Measurements from ENCODE around the gene SNX20. TPM values are rescaled to one million over a fixed set of nuclear protein-coding genes. Genes with fewer than 3 reads are reported as not detected.

Gene SNX20
- total RNA-seq, 4 donors from 2014 or later, result 0.78 to 1.7 (median 1.3) TPM

DNA sequence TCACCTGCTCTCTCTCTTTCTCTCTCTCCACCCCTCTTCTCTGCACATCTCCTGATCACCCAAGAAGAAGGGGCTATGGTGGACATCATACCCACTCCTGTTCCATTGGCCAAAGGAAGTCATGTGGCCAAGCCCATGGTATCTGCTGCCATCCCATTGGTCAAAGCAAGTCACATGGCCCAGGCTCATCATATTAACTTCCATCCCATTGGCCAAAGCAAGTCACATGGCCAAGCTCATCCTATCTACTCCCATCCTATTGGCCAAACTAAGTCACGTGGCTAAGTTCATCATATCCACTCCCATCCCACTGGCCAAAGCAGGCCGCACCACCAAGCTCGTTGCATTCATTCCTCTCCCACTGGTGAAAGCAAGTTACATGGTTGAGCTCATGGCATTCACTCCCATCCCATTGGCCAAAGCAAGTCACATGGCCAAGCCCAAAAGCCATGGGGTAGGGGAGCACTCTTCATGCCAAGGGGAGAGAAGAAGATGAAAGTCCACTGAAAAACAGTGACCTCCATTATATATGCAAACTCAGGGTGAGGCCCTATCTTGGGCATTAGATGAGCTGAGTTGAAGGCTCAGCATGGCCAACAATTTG lies 29.2 kb downstream of the SNX20 start:
- Histone ChIP-seq H3K27ac (no peak overlapping the region), H3K36me3 (no peaks in the 10 kb centered on the region), H3K4me3 (replicated peaks in 1 of 3) (no peak overlapping the region), H3K4me1 (no peaks in the 10 kb centered on the region), H3K9me3 (no peaks in the 10 kb centered on the region), H3K27me3 (no peaks in the 10 kb centered on the region)
- no peak for TF ChIP-seq POLR2A (IDR thresholded peaks at IDR 0.05)
- TF ChIP-seq, protein P1, sequence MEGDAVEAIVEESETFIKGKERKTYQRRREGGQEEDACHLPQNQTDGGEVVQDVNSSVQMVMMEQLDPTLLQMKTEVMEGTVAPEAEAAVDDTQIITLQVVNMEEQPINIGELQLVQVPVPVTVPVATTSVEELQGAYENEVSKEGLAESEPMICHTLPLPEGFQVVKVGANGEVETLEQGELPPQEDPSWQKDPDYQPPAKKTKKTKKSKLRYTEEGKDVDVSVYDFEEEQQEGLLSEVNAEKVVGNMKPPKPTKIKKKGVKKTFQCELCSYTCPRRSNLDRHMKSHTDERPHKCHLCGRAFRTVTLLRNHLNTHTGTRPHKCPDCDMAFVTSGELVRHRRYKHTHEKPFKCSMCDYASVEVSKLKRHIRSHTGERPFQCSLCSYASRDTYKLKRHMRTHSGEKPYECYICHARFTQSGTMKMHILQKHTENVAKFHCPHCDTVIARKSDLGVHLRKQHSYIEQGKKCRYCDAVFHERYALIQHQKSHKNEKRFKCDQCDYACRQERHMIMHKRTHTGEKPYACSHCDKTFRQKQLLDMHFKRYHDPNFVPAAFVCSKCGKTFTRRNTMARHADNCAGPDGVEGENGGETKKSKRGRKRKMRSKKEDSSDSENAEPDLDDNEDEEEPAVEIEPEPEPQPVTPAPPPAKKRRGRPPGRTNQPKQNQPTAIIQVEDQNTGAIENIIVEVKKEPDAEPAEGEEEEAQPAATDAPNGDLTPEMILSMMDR (IDR thresholded peaks at IDR 0.05), result no peak
- intact Hi-C loops (cut with DNase I), result no loop called here
- no peak for DNase-seq
- WGBS, 2 donors, result 97 to 98% methylated on average over 3 of the region's 3 CpGs

DNA sequence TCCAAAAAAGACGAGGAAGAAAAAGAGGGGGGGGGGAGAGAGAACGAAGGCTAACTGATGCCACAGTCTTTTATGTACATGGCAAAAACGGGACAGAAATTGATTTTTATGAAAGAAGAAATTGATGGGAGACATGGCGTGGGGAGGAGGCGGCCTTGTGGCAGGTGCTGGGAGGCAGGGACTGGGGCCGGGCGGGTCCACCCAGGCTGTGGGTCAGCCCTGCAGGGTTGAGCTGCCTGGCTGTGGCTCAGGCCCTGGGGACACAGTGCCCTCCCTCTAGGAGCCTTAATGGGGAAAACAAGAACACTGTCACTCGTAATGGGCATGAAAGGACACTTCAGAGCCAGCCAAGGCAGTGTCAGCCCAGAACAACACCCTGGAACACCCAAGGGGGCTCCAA lies 34.8 kb downstream of the SNX20 start:
- H3K27me3 ChIP-seq, result no peaks in the 10 kb centered on the region
- intact Hi-C loops (cut with DNase I), result no loop called here
- 77 to 79% methylated on average over 8 of the region's 8 CpGs for WGBS, 2 donors

DNA sequence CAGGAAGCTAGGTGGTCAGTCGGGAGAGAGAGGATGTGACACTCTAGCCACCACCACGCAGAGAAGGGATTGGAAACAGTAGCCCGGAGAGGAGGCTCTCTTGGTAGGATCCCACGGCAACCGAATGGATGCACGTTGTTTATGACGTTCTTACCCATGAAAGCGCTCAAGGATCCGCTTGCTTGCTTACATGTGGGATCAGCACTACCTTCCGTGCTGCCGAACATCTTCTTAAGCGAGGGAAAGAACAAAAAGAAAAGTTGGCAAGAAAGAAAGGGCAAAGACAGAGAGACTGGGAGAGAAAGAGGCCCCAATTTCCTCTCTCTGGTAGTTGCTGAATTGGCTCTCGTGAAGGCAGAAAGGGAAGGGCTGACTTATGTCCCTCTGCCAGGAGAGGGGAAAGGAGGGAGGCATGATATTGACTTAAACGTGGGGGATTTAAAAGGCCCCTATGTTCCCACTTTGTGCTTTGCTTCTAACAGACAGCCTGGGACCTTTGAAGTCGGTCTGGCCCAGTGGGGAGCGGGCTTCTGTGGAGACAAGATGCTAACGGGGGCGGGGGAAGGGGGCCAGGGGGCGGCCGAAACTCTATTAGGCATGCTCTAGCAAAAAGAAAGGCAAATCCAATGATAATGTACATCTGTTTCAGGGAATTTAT lies 35.4 kb downstream of the SNX20 start:
- H3K36me3 ChIP-seq, result no peaks in the 10 kb centered on the region
- no peak overlapping the region for H3K4me3 ChIP-seq (replicated peaks in 1 of 3)
- H3K9me3 ChIP-seq, result no peaks in the 10 kb centered on the region
- no peak for DNase-seq
- H3K27me3 ChIP-seq, result no peaks in the 10 kb centered on the region
- H3K27ac ChIP-seq, result no peak overlapping the region
- no peaks in the 10 kb centered on the region for H3K4me1 ChIP-seq
- TF ChIP-seq, protein P1 (IDR thresholded peaks at IDR 0.05), result no peak
- TF ChIP-seq POLR2A (IDR thresholded peaks at IDR 0.05), result no peak
- intact Hi-C loops (cut with DNase I), result no loop called here
- 70 to 72% methylated on average over 20 of the region's 20 CpGs for WGBS, 2 donors

More for the DNA sequence above, 34.8 kb downstream of the SNX20 start:
- no peaks in the 10 kb centered on the region for H3K4me1 ChIP-seq
- no peaks in the 10 kb centered on the region for H3K9me3 ChIP-seq
- H3K36me3 ChIP-seq, result no peaks in the 10 kb centered on the region
- TF ChIP-seq, protein P1 (IDR thresholded peaks at IDR 0.05), result no peak
- no peak for TF ChIP-seq POLR2A (IDR thresholded peaks at IDR 0.05)
- H3K27ac ChIP-seq, result no peak overlapping the region
- H3K4me3 ChIP-seq (replicated peaks in 1 of 3), result no peak overlapping the region
- DNase-seq, result no peak

DNA sequence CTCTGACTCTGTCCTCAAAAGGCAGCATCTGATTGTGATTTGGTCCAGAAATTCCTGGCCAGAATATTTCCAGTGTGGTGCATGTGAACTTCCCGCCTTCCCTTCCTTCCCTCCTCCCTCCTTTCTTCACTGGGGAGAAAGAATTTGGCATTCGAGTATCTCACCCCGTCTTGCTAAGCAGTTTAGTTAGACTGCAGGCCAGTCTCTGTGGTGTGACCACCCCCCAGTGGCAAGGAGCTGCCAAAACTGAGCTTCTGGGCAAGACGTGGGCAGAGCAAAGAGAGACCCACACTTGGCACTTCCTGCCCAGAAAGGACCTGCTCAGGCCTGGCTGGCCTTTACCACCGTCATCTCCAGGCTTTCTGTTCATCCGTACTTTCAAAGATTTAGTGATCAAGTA lies 36.4 kb downstream of the SNX20 start:
- Histone ChIP-seq H3K9me3 (no peaks in the 10 kb centered on the region), H3K36me3 (no peaks in the 10 kb centered on the region), H3K4me3 (replicated peaks in 1 of 3) (no peak overlapping the region), H3K4me1 (no peaks in the 10 kb centered on the region), H3K27ac (no peak overlapping the region), H3K27me3 (no peaks in the 10 kb centered on the region)
- TF ChIP-seq, protein P1 (IDR thresholded peaks at IDR 0.05), result peak in 1 of 6 experiments; percentile 16
- no peak for TF ChIP-seq POLR2A (IDR thresholded peaks at IDR 0.05)
- DNase-seq, result peak; percentile 15 to 20
- 43 to 45% methylated on average over 6 of the region's 6 CpGs for WGBS, 2 donors
- intact Hi-C loops (cut with DNase I), result no loop called here

DNA sequence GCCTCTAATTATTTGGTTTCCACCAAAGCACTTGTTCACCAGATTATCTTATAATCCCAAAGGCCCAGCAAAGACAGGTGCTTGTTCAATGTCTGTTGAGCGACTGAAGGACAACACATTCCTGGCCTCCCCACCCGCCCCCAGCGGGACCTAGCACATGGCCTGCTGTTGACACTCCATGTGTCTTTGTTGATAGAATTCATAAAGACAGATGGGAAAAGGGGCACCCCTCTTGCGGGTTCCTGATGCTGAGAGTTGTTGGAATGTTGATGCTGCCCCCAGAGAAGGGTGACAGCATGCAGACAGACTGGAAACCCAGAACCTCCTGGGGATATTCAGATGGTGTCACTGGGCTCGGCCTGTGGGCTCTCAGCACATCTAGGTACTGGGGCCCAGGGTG lies 36.9 kb downstream of the SNX20 start:
- WGBS, 2 donors, result 83 to 84% methylated on average over 5 of the region's 5 CpGs
- intact Hi-C loops (cut with DNase I), result no loop called here
- Histone ChIP-seq H3K27ac (no peak overlapping the region), H3K27me3 (no peaks in the 10 kb centered on the region), H3K9me3 (no peaks in the 10 kb centered on the region), H3K4me1 (no peaks in the 10 kb centered on the region), H3K4me3 (replicated peaks in 1 of 3) (no peak overlapping the region), H3K36me3 (no peaks in the 10 kb centered on the region)
- no peak for TF ChIP-seq POLR2A (IDR thresholded peaks at IDR 0.05)
- TF ChIP-seq, protein P1 (IDR thresholded peaks at IDR 0.05), result no peak
- DNase-seq, result no peak
